ENCODE results near the gene EFNA5.

DNA sequence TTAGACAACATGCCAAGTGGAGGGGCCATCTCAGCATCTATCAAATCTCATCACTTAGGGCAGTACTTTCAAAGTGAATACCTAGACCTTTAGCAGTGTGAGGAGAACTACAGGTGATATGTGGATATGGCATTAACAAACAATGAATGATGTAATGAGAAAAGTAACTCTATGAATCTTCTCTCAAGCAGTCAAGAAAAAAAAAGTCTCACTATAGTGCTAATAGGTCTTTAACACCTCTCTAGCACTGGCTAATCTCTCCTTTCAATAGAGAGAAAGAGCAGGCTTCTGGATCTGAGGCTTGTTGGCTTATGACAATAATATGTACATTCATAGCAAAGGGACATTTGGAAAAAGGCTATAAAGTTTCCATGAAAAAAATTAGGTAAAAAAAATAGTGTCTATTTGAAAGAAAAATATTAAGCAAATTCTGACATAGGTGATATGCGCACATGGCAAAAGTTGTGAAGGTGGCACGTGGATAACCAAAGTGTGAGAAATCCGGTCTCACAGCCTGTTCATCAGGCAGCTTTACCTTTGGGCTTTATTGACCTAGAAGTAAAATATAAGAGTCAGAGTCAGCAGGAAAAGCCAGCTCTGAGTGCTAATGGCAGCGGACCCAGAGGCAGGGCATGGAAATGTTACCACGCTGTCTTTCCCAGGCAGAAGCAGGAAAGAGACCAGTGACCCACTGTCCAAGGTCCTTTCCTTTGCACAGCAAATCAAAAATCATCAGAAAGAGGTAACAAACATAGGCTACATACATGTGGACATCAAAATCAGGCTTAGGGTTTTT, 203.4 kb downstream of the EFNA5 start:
- TF ChIP-seq CTCF (IDR thresholded peaks at IDR 0.05), result no peak
- no peak for TF ChIP-seq EP300 (IDR thresholded peaks at IDR 0.05)
